Measurements from ENCODE around the gene CTSZ. TPM values are rescaled to one million over a fixed set of nuclear protein-coding genes. Genes with fewer than 3 reads are reported as not detected.

The CTSZ gene
- total and polyA plus RNA-seq, 10 of the 15 experiments (the other 5 are each of a cell fraction or from before 2014, with no cell fraction given) = 6.0 to 301 (median 154) TPM

DNA sequence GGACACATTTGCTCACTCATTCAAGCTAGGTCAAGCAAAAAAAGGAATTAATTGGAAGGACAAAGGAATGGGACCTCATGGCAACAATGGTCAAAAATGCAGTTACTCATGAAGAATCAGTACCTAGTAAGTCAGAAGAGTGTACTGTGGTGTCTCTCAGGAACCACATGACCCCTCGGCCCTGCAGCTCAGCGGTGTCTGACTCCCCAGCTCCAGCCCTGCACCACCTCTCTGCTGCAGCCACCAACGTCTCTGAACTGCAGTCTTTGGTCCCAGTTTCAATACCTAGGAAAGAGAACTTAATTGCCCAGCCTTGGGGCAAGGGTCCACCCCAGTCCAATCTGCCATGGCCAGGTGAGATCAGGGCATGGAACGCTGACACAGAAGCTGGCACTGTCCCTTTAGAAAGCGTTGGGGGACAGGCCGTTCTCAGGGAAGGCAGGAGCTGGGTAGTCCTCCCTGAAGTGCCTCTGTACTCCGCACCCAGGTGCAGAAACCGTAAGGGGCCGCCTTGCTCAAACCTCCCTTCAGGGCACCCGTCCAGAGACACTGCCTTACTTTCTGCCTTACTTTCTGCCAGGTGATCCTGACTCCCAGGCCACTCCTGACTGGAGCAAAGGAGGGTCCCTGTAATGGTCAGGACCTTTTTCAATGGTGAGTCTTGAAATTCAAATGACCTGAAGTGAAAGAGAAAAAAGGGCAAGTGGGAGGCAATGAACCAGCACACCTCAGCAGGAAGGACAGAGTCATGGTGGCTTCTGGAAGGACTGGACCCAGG, 39.2 kb downstream of the CTSZ start:
- ChIA-PET CTCF (no interaction called here), SMC1A (ENCODE audit: uncharacterized antibody, unreplicated experiment) (no interaction called here), POLR2A (no interaction called here), RAD21 (ENCODE audit: unreplicated experiment) (no interaction called here)
- no peak for TF ChIP-seq TCF12 (IDR thresholded peaks at IDR 0.05; ENCODE audit: low read depth, low read length)
- no peak for TF ChIP-seq BHLHE40 (IDR thresholded peaks at IDR 0.05; ENCODE audit: borderline replicate concordance in 1 of 2, low read depth in 2 of 2, low read length in 1 of 2)
- TF ChIP-seq RB1 (IDR thresholded peaks at IDR 0.05; ENCODE audit: borderline replicate concordance) = no peak
- no peak for TF ChIP-seq ZNF384 (IDR thresholded peaks at IDR 0.05; ENCODE audit: borderline replicate concordance, low read depth, low read length)
- no peak for TF ChIP-seq MYB (IDR thresholded peaks at IDR 0.05; ENCODE audit: borderline replicate concordance, low read depth, low read length)
- TF ChIP-seq RFX5 (IDR thresholded peaks at IDR 0.05; ENCODE audit: low read depth, low read length) = no peak
- no peak for TF ChIP-seq POLR2AphosphoS5 (IDR thresholded peaks at IDR 0.05; ENCODE audit: low read length)
- no peak for TF ChIP-seq SREBF1 (IDR thresholded peaks at IDR 0.05; ENCODE audit: low read length)
- no peak for TF ChIP-seq FOXM1 (IDR thresholded peaks at IDR 0.05; ENCODE audit: low read depth, low read length)
- no peak for TF ChIP-seq NR2C1 (IDR thresholded peaks at IDR 0.05)
- no peak for TF ChIP-seq GATAD2B (conservative IDR thresholded peaks at IDR 0.05; ENCODE audit: low read depth)
- TF ChIP-seq, protein P1, sequence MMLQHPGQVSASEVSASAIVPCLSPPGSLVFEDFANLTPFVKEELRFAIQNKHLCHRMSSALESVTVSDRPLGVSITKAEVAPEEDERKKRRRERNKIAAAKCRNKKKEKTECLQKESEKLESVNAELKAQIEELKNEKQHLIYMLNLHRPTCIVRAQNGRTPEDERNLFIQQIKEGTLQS (IDR thresholded peaks at IDR 0.05; ENCODE audit: borderline replicate concordance, extremely low read depth, low read depth, low read length) = no peak
- no peak for TF ChIP-seq EZH2 (IDR thresholded peaks at IDR 0.05; ENCODE audit: borderline replicate concordance, control insufficient read depth, low read depth, low read length)
- TF ChIP-seq, protein P2, sequence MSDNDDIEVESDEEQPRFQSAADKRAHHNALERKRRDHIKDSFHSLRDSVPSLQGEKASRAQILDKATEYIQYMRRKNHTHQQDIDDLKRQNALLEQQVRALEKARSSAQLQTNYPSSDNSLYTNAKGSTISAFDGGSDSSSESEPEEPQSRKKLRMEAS (IDR thresholded peaks at IDR 0.05; ENCODE audit: low read depth, low read length) = no peak
- TF ChIP-seq, protein P3, sequence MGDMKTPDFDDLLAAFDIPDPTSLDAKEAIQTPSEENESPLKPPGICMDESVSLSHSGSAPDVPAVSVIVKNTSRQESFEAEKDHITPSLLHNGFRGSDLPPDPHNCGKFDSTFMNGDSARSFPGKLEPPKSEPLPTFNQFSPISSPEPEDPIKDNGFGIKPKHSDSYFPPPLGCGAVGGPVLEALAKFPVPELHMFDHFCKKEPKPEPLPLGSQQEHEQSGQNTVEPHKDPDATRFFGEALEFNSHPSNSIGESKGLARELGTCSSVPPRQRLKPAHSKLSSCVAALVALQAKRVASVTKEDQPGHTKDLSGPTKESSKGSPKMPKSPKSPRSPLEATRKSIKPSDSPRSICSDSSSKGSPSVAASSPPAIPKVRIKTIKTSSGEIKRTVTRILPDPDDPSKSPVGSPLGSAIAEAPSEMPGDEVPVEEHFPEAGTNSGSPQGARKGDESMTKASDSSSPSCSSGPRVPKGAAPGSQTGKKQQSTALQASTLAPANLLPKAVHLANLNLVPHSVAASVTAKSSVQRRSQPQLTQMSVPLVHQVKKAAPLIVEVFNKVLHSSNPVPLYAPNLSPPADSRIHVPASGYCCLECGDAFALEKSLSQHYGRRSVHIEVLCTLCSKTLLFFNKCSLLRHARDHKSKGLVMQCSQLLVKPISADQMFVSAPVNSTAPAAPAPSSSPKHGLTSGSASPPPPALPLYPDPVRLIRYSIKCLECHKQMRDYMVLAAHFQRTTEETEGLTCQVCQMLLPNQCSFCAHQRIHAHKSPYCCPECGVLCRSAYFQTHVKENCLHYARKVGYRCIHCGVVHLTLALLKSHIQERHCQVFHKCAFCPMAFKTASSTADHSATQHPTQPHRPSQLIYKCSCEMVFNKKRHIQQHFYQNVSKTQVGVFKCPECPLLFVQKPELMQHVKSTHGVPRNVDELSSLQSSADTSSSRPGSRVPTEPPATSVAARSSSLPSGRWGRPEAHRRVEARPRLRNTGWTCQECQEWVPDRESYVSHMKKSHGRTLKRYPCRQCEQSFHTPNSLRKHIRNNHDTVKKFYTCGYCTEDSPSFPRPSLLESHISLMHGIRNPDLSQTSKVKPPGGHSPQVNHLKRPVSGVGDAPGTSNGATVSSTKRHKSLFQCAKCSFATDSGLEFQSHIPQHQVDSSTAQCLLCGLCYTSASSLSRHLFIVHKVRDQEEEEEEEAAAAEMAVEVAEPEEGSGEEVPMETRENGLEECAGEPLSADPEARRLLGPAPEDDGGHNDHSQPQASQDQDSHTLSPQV (IDR thresholded peaks at IDR 0.05) = no peak
- TF ChIP-seq, protein P4, sequence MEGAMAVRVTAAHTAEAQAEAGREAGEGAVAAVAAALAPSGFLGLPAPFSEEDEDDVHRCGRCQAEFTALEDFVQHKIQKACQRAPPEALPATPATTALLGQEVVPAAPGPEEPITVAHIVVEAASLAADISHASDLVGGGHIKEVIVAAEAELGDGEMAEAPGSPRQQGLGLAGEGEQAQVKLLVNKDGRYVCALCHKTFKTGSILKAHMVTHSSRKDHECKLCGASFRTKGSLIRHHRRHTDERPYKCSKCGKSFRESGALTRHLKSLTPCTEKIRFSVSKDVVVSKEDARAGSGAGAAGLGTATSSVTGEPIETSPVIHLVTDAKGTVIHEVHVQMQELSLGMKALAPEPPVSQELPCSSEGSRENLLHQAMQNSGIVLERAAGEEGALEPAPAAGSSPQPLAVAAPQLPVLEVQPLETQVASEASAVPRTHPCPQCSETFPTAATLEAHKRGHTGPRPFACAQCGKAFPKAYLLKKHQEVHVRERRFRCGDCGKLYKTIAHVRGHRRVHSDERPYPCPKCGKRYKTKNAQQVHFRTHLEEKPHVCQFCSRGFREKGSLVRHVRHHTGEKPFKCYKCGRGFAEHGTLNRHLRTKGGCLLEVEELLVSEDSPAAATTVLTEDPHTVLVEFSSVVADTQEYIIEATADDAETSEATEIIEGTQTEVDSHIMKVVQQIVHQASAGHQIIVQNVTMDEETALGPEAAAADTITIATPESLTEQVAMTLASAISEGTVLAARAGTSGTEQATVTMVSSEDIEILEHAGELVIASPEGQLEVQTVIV (IDR thresholded peaks at IDR 0.05; ENCODE audit: borderline replicate concordance, partially characterized antibody) = no peak
- intact Hi-C loops (cut with micrococcal nuclease; ENCODE audit: unreplicated experiment) (no loop called here), in situ Hi-C loops (cut with MboI) (no loop called here)
- ATAC-seq = no peak
- no peak overlapping the region for H3K9ac ChIP-seq (ENCODE audit: control insufficient read depth, insufficient read depth, low read length)
- H2AFZ ChIP-seq (ENCODE audit: control insufficient read depth, low read depth, low read length) = no peak overlapping the region
- no peaks in the 10 kb centered on the region for H3K36me3 ChIP-seq (ENCODE audit: control insufficient read depth in 2 of 2, insufficient read depth in 2 of 2, low read length in 1 of 2)
- no peak for DNase-seq (ENCODE audit: low read depth, low spot score)
- peaks cover 2% of the 10 kb centered on the region; the same call in 2 of the 3 replicates for H3K9me3 ChIP-seq (replicated peaks; ENCODE audit: control insufficient read depth, insufficient read depth, low read length)
- H3K79me2 ChIP-seq (ENCODE audit: control insufficient read depth, insufficient read depth, low read length) = no peaks in the 10 kb centered on the region
- 58% methylated on average over 10 of the region's 10 CpGs for WGBS (ENCODE audit: insufficient coverage, insufficient replicate concordance, low lambda C conversion rate, missing lambda C conversion rate)
- peaks cover 9% of the 10 kb centered on the region; the same call in 1 of the 2 replicates for H3K4me1 ChIP-seq (ENCODE audit: control insufficient read depth, insufficient read depth, low read length)
- BruUV-seq (replicated peaks) = no TSS peak
- H3K4me3 ChIP-seq = no peak overlapping the region
- H3K27me3 ChIP-seq (replicated peaks in 1 of 2; ENCODE audit: control insufficient read depth in 2 of 2, insufficient read depth in 2 of 2, low read length in 1 of 2) = no peaks in the 10 kb centered on the region
- H3K27ac ChIP-seq (ENCODE audit: control insufficient read depth, insufficient read depth) = no peak overlapping the region
- no peak for FAIRE-seq
- no peaks in the 10 kb centered on the region for H4K20me1 ChIP-seq (ENCODE audit: control insufficient read depth, insufficient read depth)
- H3K4me2 ChIP-seq (ENCODE audit: control insufficient read depth, insufficient read depth) = no peak overlapping the region

All from GM12878 (cell line).